HT-29 (cell line): Measurements from ENCODE around the gene PRRG2. TPM values are rescaled to one million over a fixed set of nuclear protein-coding genes. Genes with fewer than 3 reads are reported as not detected.
"Not testable (repeated sequence)": the region's sequence is repeated elsewhere in the genome, so short reads cannot be mapped to it uniquely, and the experiment has no call there.

Experiments used
- DNase-seq: peaks from one replicate; pipeline ENCODE4 v3.0.0-alpha.2; 2015; ENCODE audit warnings: low spot score
- total RNA-seq: library from RNA; depleted of rRNA; stranded (reverse); fragments of >200 nt; shearing (Covaris generic); gene quantifications from 2 replicates; pipeline ENCODE4 v1.2.3, GENCODE V29; 2014

The PRRG2 gene
- total RNA-seq, 1 experiment from 2014 or later, result 25.8 TPM

DNA sequence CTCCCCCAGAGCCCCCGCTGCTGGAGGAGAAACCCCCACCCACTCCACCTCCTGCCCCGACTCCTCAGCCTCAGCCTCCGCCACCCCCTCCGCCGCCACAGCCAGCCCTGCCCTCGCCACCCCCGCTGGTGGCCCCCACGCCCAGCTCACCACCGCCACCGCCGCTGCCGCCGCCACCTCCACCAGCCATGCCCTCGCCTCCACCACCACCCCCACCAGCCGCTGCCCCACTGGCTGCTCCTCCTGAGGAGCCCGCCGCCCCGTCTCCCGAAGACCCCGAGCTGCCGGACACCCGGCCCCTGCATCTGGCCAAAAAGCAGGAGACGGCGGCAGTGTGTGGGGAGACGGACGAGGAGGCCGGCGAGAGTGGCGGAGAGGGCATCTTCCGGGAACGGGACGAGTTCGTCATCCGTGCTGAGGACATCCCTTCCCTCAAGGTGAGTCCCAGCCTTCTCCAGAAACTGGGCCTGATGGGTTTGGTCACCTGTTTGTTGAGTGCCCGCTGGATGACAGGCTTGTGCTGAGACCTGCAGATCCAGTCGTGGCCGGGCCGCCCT is 20.4 kb downstream of the PRRG2 start:
- no peak for DNase-seq

DNA sequence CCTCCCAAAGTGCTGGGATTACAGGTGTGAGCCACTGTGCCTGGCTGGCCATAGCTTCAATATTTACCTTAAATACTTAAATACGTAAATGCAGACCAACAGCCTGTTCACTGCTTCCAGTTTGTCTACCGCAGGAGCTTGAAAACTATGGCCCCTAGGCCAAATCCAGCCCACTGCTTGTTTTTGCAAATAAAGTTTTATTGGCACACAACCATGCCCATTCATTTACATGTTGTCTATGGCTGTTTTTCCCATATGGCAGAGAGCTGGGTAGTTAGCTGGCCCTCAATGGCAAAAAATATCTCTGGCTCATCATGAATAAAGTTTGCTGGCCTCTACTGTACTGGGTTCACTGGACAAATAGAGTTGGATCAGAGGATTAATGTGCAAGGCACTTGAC is 21.7 kb downstream of the PRRG2 start:
- no peak for DNase-seq

DNA sequence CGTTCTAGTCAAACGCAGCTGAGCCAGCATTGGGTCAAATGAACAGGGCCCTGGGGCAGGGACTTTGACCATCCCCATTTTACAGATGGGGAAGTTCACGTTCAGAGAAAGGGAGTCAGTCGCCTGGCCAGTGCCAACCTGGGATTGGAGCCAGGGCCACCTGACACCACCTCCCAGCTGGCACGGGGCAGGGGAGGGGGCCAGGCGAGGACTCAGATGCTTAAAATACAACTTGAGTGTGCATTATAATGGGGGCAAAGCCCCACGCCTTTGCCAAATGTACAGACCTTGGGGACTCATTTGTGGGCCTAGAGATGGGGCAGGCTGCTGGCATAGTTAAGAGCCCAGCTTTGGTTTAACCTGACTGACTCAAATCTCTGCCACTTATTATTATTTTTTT is 24.5 kb downstream of the PRRG2 start:
- DNase-seq, result no peak

DNA sequence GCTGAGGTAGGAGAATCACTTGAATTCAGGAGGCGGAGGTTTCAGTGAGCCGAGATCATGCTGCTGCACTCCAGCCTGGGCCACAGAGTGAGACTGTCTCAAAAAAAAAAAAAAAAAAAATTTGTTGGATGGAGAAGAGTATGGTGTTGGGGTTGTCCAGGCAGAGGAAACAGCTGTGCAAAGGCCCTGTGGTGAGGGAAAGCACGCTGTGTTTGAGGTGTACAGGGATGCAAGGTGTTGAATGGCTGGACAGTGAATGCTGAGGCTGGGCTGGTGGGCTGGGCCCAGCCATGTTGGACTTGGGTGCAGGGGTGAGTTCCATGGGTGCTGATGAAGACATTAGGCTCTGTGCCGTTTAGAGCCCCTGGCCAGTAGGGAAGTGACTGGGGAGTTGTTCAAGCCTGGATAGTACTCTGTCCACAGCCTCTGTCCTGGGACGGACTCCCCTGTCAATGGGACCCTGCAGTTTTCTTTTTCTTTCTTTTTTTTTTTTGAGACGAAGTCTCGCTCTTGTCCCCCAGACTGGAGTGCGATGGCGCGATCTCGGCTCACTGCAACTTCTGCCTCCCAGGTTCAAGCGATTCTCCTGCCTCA is 28.5 kb downstream of the PRRG2 start:
- no peak for DNase-seq

DNA sequence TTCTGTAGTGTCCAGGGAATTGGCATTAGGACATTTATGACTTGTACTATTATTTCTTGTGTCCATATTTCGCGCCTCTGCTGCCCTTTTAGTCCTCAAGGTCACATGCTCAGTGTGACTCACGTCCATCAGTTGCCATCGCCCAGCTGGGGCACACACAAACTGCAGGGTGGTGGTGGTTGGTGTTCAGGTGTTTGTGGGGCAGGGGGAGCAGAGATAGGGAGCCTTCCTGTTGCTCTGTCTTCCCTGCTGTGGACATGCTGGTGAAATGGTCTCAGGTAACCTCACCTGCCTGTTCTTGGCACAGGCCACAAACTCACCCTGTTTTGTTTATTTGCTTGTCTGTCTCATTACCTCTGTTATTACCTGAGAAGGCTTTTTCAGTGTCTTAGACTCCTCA is 32.3 kb downstream of the PRRG2 start:
- peak; percentile 41 for DNase-seq

DNA sequence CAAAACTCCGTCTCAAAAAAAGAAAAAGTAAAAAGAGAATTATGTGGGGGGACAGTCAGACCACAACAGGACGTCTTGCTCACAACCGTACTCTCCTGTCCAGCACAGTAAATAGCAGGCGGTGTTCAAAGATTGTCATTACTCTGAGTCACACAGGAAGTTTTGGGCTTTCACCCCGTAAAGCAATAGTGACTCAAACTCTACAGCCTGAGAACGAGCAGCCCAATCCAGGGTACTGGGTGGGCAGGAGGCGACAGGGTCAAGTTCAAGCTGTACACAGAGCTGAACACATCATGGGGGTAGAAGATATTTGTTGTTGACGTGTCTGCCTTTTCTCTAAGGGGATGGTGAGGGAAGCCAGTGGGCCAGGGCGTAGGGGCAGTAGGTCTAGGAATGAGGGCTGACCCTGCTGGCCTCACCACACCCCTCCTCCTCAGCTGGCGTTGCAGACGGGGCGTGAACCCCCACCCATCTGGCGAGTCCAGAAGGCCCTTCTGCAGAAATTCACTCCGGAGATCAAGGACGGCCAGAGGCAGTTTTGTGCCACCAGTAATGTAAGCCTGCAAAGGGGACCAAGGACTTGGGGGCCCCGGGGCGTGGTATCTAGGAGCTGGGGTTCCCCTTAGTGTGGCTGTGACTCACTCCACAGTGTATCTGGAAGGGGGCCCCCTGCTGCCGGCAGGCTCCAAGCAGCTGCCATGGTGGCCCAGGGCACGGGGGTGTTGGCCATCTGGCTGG is 33.1 kb downstream of the PRRG2 start:
- DNase-seq, result peak; percentile 50

DNA sequence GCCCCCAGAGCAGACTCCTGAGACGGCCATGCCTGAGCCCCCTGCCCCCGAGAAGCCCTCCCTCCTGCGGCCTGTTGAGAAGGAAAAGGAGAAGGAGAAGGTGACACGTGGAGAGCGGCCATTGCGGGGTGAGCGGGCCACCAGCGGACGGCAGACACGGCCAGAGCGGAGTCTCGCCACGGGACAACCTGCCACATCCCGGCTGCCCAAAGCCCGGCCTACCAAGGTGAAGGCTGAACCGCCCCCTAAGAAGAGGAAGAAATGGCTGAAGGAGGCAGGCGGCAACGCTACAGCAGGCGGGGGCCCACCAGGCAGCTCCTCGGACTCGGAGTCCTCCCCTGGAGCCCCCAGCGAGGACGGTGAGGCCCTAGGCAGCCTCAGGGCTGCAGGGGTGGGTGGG is 34.7 kb downstream of the PRRG2 start:
- DNase-seq, result no peak

DNA sequence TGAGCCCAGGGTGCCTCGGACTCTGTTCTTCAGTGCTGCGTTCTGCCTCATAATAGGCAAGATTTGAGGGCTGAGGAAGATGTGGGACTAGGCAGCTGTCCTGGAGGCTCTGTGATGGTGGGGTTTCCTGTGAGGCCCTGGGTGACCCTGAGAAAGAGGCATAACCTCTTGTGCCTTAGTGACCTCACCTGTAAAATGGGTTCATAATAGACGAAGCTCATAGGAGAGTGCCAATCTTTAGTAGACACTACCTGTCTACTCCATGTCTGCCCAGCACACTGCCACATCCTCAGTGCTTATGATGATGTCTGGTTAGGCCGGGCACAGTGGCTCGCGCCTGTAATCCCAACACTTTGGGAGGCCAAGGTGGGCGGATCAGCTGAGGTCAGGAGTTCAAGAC is 35.4 kb downstream of the PRRG2 start:
- DNase-seq, result no peak

DNA sequence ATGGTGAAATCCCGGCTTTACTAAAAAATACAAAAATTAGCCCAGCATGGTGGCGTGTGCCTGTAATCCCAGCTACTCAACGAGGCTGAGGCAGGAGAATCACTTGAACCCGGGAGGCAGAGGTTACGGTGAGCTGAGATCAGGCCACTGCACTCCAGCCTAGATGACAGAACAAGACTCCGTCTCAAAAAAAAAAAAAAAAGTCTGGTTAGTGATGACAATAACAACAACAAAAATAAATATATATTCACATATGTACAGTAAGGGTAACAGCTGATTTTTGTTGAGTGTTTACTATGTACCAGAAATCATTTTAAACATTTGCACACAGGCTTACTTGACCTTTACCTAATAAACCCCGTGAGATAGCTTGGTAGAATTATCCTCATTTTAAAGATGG is 35.8 kb downstream of the PRRG2 start:
- DNase-seq, result no peak

DNA sequence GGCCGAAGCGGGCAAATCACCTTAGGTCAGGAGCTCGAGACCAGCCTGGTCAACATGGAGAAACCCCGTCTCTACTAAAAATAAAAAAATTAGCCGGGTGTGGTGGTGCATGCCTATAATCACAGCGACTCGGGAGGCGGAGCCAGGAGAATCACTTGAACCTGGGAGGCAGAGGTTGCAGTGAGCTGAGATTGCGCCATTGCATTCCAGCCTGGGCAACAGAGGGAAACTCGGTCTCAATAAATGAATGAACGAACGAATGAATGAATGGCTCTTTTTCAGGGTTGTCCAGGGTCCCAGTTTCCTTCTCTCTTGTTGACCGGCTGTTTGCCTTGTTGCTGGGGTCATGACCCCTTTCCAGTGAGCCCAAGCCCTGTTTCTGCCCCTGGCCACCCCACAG is 36.7 kb downstream of the PRRG2 start:
- not testable (repeated sequence) for DNase-seq

DNA sequence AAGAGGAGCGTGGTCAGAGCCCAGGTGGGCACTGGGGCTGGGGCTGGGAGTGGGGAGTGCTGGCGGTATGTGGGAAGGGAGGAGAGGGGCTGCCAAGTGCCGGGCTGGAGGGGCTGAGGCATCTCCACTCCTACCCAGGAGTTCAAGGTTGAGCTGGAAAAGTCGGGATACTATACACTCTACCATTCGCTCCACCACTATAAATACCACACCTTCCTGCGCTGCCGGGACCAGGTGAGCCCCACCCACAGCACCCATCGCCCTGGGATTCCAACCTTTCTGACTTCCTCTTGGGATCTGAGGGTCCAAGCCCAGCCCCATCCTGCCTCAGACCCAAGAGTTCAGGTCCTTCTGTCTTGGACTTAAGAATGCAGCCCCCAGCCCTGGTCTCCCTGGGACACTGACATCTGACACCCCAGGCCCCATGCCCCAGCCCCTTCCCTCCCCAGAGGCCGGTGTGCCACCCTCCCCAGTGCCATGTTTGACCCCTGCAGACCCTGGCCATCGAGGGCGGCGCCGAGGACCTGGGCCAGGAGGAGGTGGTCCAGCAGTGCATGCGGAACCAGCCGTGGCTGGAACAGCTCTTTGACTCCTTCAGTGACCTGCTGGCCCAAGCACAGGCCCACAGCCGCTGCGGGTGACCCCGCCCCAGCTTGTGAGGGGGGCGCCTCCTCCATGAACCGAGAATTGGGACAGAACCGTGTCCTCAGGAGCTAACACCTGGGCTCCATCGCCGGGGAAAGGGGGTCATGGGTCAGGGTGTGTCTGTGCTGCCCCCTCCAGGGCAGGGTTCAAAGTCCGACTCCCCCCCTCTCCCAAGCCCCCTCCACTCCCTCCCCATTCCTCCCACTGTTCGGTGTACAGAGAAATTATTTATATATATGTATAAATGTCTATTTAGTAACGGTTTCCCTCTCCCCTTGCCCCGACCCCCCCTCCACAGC is 44.1 kb downstream of the PRRG2 start:
- DNase-seq, result no peak

DNA sequence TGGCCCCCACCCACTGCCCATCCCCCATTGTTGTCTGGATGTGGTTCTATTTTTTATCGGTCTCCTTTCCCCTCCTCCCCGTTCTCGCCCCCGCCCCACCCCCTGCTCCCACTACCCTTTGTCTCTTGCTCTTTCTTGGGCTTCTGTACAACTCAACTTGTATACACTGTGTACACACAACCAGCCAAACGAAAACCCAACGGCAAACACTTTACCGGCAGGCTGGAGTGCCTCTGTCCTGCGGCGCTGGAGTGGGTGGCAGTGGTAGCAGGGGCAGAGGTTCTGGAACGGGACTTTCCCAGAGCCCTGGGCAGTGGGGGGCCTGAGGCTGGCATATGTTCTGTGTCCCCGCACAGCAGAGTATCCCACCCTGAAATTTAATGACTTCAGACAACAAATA is 45.1 kb downstream of the PRRG2 start:
- no peak for DNase-seq

DNA sequence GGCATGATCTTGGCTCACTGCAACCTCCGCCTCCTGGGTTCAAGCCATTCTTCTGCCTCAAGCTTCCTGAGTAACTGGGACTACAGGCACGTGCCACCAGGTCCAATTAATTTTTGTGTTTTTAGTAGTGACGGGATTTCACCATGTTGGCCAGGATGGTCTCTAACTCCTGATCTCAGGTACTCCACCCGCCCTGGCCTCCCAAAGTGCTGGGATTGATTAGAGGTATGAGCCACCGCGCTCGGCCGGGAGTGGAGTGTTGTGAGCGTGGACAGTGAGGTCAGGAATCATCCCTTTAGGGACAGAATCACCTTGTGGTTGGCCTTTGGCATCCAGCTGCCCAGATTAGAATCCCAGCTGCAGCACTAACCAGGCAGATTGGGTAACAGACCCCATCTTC is 48.5 kb downstream of the PRRG2 start:
- no peak for DNase-seq

DNA sequence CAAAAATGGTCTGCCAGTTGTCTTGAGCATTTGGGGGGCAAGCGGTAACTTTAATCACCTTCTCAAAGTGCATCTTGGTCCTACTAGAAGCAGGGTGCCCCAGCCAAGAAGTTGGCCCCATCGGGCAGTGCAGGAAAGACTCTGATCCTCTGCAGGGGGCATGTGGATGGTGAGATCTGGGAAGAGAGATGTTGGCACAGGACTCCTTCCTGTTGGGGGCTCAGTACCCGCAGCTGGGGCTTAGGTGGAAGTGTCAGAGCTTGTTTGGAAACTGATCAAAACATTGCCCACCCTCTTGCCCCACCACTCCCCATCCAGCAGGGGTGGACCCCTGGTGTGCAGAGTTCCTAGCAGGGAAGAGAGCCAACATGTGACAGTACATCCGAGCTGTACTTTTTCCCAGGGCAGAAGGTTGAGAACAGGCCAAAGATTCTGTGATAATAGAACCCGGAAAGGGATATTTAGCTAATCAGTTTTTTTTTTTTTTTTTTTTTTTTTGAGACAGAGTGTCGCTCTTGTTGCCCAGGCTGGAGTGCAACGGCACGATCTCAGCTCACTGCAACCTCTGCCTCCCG is 50.0 kb downstream of the PRRG2 start:
- no peak for DNase-seq

DNA sequence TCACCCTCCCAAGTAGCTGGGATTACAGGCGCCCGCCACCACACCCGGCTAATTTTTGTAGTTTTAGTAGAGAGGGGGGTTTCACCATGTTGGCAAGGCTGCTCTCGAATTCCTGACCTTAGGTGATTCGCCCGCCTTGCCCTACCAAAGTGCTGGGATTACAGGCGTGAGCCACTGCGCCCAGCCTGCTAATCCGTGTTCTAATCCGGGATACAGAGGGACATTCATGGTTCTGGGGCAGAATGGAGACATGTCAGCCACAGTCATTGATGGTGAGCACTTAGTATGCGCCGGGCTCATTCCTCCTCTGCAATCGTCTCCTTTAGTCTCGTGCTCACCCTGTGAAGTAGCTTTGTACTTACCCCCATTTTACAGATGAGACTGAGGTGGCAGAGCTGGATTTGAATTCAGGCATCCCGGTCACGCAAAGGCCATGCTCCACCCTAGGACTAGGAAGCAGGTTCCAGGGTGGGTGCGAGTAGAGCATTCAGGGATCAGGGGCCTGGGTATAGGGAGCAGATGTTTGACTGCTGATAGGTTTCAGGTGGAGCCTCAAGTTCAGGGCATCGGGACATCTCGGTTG is 50.6 kb downstream of the PRRG2 start:
- DNase-seq, result no peak

DNA sequence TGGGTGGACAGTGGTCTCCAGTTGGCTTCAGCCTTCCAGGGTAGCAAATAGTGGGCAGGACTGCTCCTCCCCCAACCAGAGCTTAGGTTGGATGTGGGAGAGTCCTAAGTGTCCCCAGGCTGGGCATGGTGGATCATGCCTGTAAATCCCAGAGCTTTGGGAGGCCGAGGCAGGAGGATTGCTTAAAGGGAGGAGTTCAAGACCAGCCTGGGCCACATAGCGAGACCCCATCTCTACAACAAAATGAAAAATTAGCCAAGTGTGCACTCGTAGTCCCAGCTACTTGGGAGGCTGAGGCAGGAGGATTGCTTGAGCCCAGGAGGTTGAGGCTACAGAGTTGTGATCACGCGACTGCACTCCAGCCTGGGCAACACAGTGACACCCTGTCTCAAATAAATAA is 51.5 kb downstream of the PRRG2 start:
- DNase-seq, result no peak

DNA sequence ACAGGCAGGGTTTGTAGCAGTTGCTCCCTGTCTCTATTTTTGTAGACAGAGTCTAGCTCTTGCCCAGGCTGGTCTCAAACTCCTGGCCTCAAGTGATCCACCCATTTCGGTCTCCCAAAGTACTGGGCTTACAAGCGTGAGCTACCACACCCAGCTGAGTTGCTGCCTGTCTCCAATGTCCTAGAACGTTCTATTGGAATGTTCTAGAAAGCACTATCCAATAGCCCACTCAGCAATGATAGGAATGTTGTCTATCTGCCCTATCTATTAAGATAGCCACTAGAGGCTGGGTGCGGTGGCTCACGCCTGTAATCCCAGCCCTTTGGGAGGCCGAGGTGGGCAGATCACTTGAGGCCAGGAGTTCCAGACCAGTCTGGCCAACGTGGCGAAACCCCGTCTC is 52.2 kb downstream of the PRRG2 start:
- not testable (repeated sequence) for DNase-seq

DNA sequence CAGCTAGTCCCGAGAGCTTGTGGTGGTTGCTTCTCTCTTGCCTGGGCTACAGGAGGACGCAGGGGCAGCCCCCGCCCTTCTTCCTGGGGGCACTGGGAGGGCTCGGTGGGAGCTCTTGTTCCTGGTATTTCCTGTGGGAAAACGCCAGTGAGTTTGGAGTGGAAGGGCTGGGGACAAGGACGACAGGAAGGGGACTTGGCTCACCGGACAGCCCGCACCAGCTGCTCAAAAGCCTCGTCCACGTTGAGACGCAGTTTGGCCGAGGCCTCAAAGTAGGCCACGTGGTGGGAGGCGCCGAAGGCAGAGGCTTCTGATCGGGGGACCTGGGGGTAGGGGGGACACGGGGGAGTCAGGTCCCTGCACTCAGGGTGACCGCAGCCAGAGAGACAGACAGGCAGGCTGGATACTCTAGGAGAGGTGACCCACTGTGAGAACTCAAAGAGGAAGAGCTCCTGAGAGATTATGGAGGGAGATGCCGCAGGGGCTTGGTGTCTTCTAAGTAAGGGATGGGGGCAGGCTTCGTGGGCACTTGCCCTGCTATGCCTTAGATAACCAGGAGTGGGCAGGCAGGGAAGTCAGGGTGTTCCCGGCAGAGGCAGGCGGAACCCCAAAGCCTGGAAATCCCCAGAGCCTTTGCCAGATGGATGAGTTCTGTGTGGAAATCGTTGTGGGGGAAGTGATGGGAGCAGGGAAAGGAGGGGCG is 54.6 kb downstream of the PRRG2 start:
- DNase-seq, result no peak

DNA sequence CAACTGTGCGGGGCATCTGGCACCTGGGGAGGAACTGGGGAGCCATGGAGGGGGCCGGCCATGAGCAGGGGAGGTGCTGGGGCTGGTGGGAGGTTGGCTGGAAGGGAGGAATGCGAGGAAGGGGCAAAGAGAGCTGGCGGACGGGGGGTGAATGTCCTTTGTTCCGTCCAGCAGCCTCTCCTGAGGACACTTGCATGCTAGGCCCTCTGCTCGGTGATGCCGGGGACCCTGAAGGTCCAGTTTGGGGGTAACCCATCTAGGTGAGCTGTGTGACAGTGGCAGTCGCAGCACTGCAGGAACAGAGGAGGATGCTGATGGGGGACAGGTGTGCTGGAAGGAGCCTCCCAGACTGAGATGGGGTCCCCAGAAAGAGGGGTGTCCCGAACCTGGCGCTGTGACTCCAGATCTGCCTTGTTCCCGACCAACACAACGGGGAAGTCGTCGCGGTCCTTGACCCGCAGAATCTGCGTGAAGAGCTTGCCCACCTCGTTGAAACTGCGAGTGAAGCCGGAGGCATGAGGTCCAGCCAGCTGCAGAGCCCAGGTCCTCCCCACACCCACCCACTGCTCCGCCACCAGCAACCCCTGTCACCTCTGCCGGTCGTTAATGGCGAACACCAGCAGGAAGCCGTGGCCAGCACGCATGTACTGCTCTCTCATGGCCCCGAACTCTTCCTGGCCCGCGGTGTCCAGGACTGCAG is 55.3 kb downstream of the PRRG2 start:
- DNase-seq, result no peak
